Measurements from ENCODE around the gene DGAT2L6.

The DGAT2L6 gene

GRCh38 chrX:70176938-70177533 lies at the start of gene DGAT2L6:
TSS of gene DGAT2L6 (plus strand) at chrX:70177483. CDS start at chrX:70177583, 100 bp downstream.
- H3K9ac ChIP-seq (ENCODE audit: low read depth in 1 of 2, low read length in 2 of 2), result no peak within 1 kb of the TSS
- H3K9me3 ChIP-seq (ENCODE audit: control insufficient read depth in 2 of 2, low read length in 2 of 2), result no peaks in the 10 kb centered on the region
- peaks cover 0 to 5% of the 10 kb centered on the region in 2 donors for H3K27me3 ChIP-seq (ENCODE audit: control insufficient read depth in 2 of 2, insufficient read depth in 2 of 2, low read length in 2 of 2)
- H3K36me3 ChIP-seq (ENCODE audit: control insufficient read depth in 2 of 2, insufficient read depth in 2 of 2, low read length in 2 of 2), result no peaks in the 10 kb centered on the region
- no peak within 1 kb of the TSS for H3K27ac ChIP-seq (ENCODE audit: low read depth in 2 of 2, low read length in 2 of 2)
- no peaks in the 10 kb centered on the region for H3K4me1 ChIP-seq (ENCODE audit: control insufficient read depth in 2 of 2, insufficient read depth in 2 of 2, low read length in 2 of 2)
- no peak within 1 kb of the TSS for H3K4me3 ChIP-seq (ENCODE audit: low read length in 2 of 2)

GRCh38 chrX:70128071-70128470 lies 49.2 kb upstream of the DGAT2L6 start:
- H3K36me3 ChIP-seq (ENCODE audit: control insufficient read depth in 2 of 2, insufficient read depth in 2 of 2, low read length in 2 of 2), result no peaks in the 10 kb centered on the region
- H3K9ac ChIP-seq (ENCODE audit: low read depth in 1 of 2, low read length in 2 of 2), result no peak overlapping the region
- H3K27ac ChIP-seq (ENCODE audit: low read depth in 2 of 2, low read length in 2 of 2), result no peak overlapping the region
- H3K4me3 ChIP-seq (ENCODE audit: low read length in 2 of 2), result no peak overlapping the region
- H3K4me1 ChIP-seq (ENCODE audit: control insufficient read depth in 2 of 2, insufficient read depth in 2 of 2, low read length in 2 of 2), result no peaks in the 10 kb centered on the region
- H3K27me3 ChIP-seq (ENCODE audit: control insufficient read depth in 2 of 2, insufficient read depth in 2 of 2, low read length in 2 of 2), result no peaks in the 10 kb centered on the region
- H3K9me3 ChIP-seq (ENCODE audit: control insufficient read depth in 2 of 2, low read length in 2 of 2), result no peaks in the 10 kb centered on the region

GRCh38 chrX:70129816-70130215 lies 47.5 kb upstream of the DGAT2L6 start:
- Histone ChIP-seq H3K36me3 (ENCODE audit: control insufficient read depth in 2 of 2, insufficient read depth in 2 of 2, low read length in 2 of 2) (no peaks in the 10 kb centered on the region), H3K27me3 (ENCODE audit: control insufficient read depth in 2 of 2, insufficient read depth in 2 of 2, low read length in 2 of 2) (no peaks in the 10 kb centered on the region), H3K4me1 (ENCODE audit: control insufficient read depth in 2 of 2, insufficient read depth in 2 of 2, low read length in 2 of 2) (peaks cover 5 to 6% of the 10 kb centered on the region in 2 donors), H3K9ac (ENCODE audit: low read depth in 1 of 2, low read length in 2 of 2) (no peak overlapping the region), H3K27ac (ENCODE audit: low read depth in 2 of 2, low read length in 2 of 2) (no peak overlapping the region), H3K4me3 (ENCODE audit: low read length in 2 of 2) (no peak overlapping the region), H3K9me3 (ENCODE audit: control insufficient read depth in 2 of 2, low read length in 2 of 2) (no peaks in the 10 kb centered on the region)

GRCh38 chrX:70132224-70132623 lies 45.1 kb upstream of the DGAT2L6 start:
- H3K27me3 ChIP-seq (ENCODE audit: control insufficient read depth in 2 of 2, insufficient read depth in 2 of 2, low read length in 2 of 2), result no peaks in the 10 kb centered on the region
- no peak overlapping the region for H3K9ac ChIP-seq (ENCODE audit: low read depth in 1 of 2, low read length in 2 of 2)
- H3K36me3 ChIP-seq (ENCODE audit: control insufficient read depth in 2 of 2, insufficient read depth in 2 of 2, low read length in 2 of 2), result peaks cover 0 to 3% of the 10 kb centered on the region in 2 donors
- H3K9me3 ChIP-seq (ENCODE audit: control insufficient read depth in 2 of 2, low read length in 2 of 2), result no peaks in the 10 kb centered on the region
- no peak overlapping the region for H3K4me3 ChIP-seq (ENCODE audit: low read length in 2 of 2)
- H3K27ac ChIP-seq (ENCODE audit: low read depth in 2 of 2, low read length in 2 of 2), result no peak overlapping the region
- H3K4me1 ChIP-seq (ENCODE audit: control insufficient read depth in 2 of 2, insufficient read depth in 2 of 2, low read length in 2 of 2), result peaks cover 5 to 11% of the 10 kb centered on the region in 2 donors

- H3K27ac ChIP-seq (ENCODE audit: low read depth in 2 of 2, low read length in 2 of 2), result peak overlapping the region; percentile 84
- H3K4me3 ChIP-seq (ENCODE audit: low read length in 2 of 2), result peak overlapping the region; percentile 72 to 97
Observed at GRCh38 chrX:70132877-70133302, 44.4 kb upstream of the DGAT2L6 start.

GRCh38 chrX:70133303-70134115 lies 43.8 kb upstream of the DGAT2L6 start, which contains the start of gene IGBP1:
TSS of gene IGBP1 (plus strand) at chrX:70133447. CDS start at chrX:70133948, 501 bp downstream.
- peaks cover 0 to 3% of the 10 kb centered on the region in 2 donors for H3K36me3 ChIP-seq (ENCODE audit: control insufficient read depth in 2 of 2, insufficient read depth in 2 of 2, low read length in 2 of 2)
- no peaks in the 10 kb centered on the region for H3K9me3 ChIP-seq (ENCODE audit: control insufficient read depth in 2 of 2, low read length in 2 of 2)
- peaks cover 5 to 11% of the 10 kb centered on the region in 2 donors for H3K4me1 ChIP-seq (ENCODE audit: control insufficient read depth in 2 of 2, insufficient read depth in 2 of 2, low read length in 2 of 2)
- no peaks in the 10 kb centered on the region for H3K27me3 ChIP-seq (ENCODE audit: control insufficient read depth in 2 of 2, insufficient read depth in 2 of 2, low read length in 2 of 2)
- peak within 1 kb of the TSS; percentile 77 to 90 for H3K9ac ChIP-seq (ENCODE audit: low read depth in 1 of 2, low read length in 2 of 2)
- peak within 1 kb of the TSS; percentile 72 to 97 for H3K4me3 ChIP-seq (ENCODE audit: low read length in 2 of 2)
- H3K27ac ChIP-seq (ENCODE audit: low read depth in 2 of 2, low read length in 2 of 2), result peak within 1 kb of the TSS; percentile 84

More at GRCh38 chrX:70132877-70133302, 44.4 kb upstream of the DGAT2L6 start:
- no peaks in the 10 kb centered on the region for H3K9me3 ChIP-seq (ENCODE audit: control insufficient read depth in 2 of 2, low read length in 2 of 2)
- peaks cover 5 to 11% of the 10 kb centered on the region in 2 donors for H3K4me1 ChIP-seq (ENCODE audit: control insufficient read depth in 2 of 2, insufficient read depth in 2 of 2, low read length in 2 of 2)
- no peaks in the 10 kb centered on the region for H3K27me3 ChIP-seq (ENCODE audit: control insufficient read depth in 2 of 2, insufficient read depth in 2 of 2, low read length in 2 of 2)
- peak overlapping the region; percentile 47 to 57 for H3K9ac ChIP-seq (ENCODE audit: low read depth in 1 of 2, low read length in 2 of 2)
- peaks cover 0 to 3% of the 10 kb centered on the region in 2 donors for H3K36me3 ChIP-seq (ENCODE audit: control insufficient read depth in 2 of 2, insufficient read depth in 2 of 2, low read length in 2 of 2)

GRCh38 chrX:70134116-70134477 lies 43.2 kb upstream of the DGAT2L6 start:
- H3K9ac ChIP-seq (ENCODE audit: low read depth in 1 of 2, low read length in 2 of 2), result peak overlapping the region; percentile 77 to 90
- H3K4me1 ChIP-seq (ENCODE audit: control insufficient read depth in 2 of 2, insufficient read depth in 2 of 2, low read length in 2 of 2), result peaks cover 5 to 11% of the 10 kb centered on the region in 2 donors
- peak overlapping the region; percentile 72 to 97 for H3K4me3 ChIP-seq (ENCODE audit: low read length in 2 of 2)
- no peaks in the 10 kb centered on the region for H3K9me3 ChIP-seq (ENCODE audit: control insufficient read depth in 2 of 2, low read length in 2 of 2)
- no peaks in the 10 kb centered on the region for H3K27me3 ChIP-seq (ENCODE audit: control insufficient read depth in 2 of 2, insufficient read depth in 2 of 2, low read length in 2 of 2)
- peaks cover 0 to 3% of the 10 kb centered on the region in 2 donors for H3K36me3 ChIP-seq (ENCODE audit: control insufficient read depth in 2 of 2, insufficient read depth in 2 of 2, low read length in 2 of 2)
- peak overlapping the region; percentile 84 for H3K27ac ChIP-seq (ENCODE audit: low read depth in 2 of 2, low read length in 2 of 2)

GRCh38 chrX:70138622-70139021 lies 38.7 kb upstream of the DGAT2L6 start:
- Histone ChIP-seq H3K9ac (ENCODE audit: low read depth in 1 of 2, low read length in 2 of 2) (no peak overlapping the region), H3K4me3 (ENCODE audit: low read length in 2 of 2) (no peak overlapping the region), H3K27ac (ENCODE audit: low read depth in 2 of 2, low read length in 2 of 2) (no peak overlapping the region), H3K9me3 (ENCODE audit: control insufficient read depth in 2 of 2, low read length in 2 of 2) (no peaks in the 10 kb centered on the region), H3K4me1 (ENCODE audit: control insufficient read depth in 2 of 2, insufficient read depth in 2 of 2, low read length in 2 of 2) (peaks cover 5 to 11% of the 10 kb centered on the region in 2 donors), H3K36me3 (ENCODE audit: control insufficient read depth in 2 of 2, insufficient read depth in 2 of 2, low read length in 2 of 2) (peaks cover 2 to 6% of the 10 kb centered on the region in 2 donors), H3K27me3 (ENCODE audit: control insufficient read depth in 2 of 2, insufficient read depth in 2 of 2, low read length in 2 of 2) (peaks cover 0 to 3% of the 10 kb centered on the region in 2 donors)

- no peak overlapping the region for H3K9ac ChIP-seq (ENCODE audit: low read depth in 1 of 2, low read length in 2 of 2)
- no peak overlapping the region for H3K27ac ChIP-seq (ENCODE audit: low read depth in 2 of 2, low read length in 2 of 2)
- H3K4me3 ChIP-seq (ENCODE audit: low read length in 2 of 2), result no peak overlapping the region
- H3K4me1 ChIP-seq (ENCODE audit: control insufficient read depth in 2 of 2, insufficient read depth in 2 of 2, low read length in 2 of 2), result peaks cover 1 to 7% of the 10 kb centered on the region in 2 donors
- peaks cover 2 to 6% of the 10 kb centered on the region in 2 donors for H3K36me3 ChIP-seq (ENCODE audit: control insufficient read depth in 2 of 2, insufficient read depth in 2 of 2, low read length in 2 of 2)
- no peaks in the 10 kb centered on the region for H3K9me3 ChIP-seq (ENCODE audit: control insufficient read depth in 2 of 2, low read length in 2 of 2)
- peaks cover 0 to 3% of the 10 kb centered on the region in 2 donors for H3K27me3 ChIP-seq (ENCODE audit: control insufficient read depth in 2 of 2, insufficient read depth in 2 of 2, low read length in 2 of 2)
Observed at GRCh38 chrX:70139736-70140135, 37.5 kb upstream of the DGAT2L6 start.

GRCh38 chrX:70141373-70141772 lies 35.9 kb upstream of the DGAT2L6 start:
- H3K4me1 ChIP-seq (ENCODE audit: control insufficient read depth in 2 of 2, insufficient read depth in 2 of 2, low read length in 2 of 2), result no peaks in the 10 kb centered on the region
- peaks cover 0 to 3% of the 10 kb centered on the region in 2 donors for H3K27me3 ChIP-seq (ENCODE audit: control insufficient read depth in 2 of 2, insufficient read depth in 2 of 2, low read length in 2 of 2)
- no peak overlapping the region for H3K27ac ChIP-seq (ENCODE audit: low read depth in 2 of 2, low read length in 2 of 2)
- no peak overlapping the region for H3K4me3 ChIP-seq (ENCODE audit: low read length in 2 of 2)
- no peak overlapping the region for H3K9ac ChIP-seq (ENCODE audit: low read depth in 1 of 2, low read length in 2 of 2)
- peaks cover 2 to 6% of the 10 kb centered on the region in 2 donors for H3K36me3 ChIP-seq (ENCODE audit: control insufficient read depth in 2 of 2, insufficient read depth in 2 of 2, low read length in 2 of 2)
- no peaks in the 10 kb centered on the region for H3K9me3 ChIP-seq (ENCODE audit: control insufficient read depth in 2 of 2, low read length in 2 of 2)
